GM11168 (cell line): ENCODE results near the gene CCNE1.
"Not testable (repeated sequence)": the region's sequence is repeated elsewhere in the genome, so short reads cannot be mapped to it uniquely, and the experiment has no call there.

ENCODE experiments used
- in situ Hi-C: fragments of 300-500 bp; cut with MboI; formaldehyde crosslinking; loops from one replicate; pipeline ENCODE4 v1.12.0; 2022; ENCODE audit warnings: low sequenced_read_pairs; ENCODE audit not compliant: unreplicated experiment

CCNE1 gene

GRCh38 chr19:29785955-29786589 lies 25.7 kb upstream of the CCNE1 start:
- in situ Hi-C loops, result no loop called here

GRCh38 chr19:29787281-29787680 lies 24.5 kb upstream of the CCNE1 start:
- in situ Hi-C loops, result no loop called here

- in situ Hi-C loops, result no loop called here
Observed at GRCh38 chr19:29789007-29789406, 22.8 kb upstream of the CCNE1 start.

- in situ Hi-C loops, result no loop called here
Observed at GRCh38 chr19:29793116-29793727, 18.6 kb upstream of the CCNE1 start.

GRCh38 chr19:29794490-29794889 lies 17.3 kb upstream of the CCNE1 start:
- in situ Hi-C loops, result not testable (repeated sequence)

GRCh38 chr19:29795461-29796172 lies 16.2 kb upstream of the CCNE1 start:
- in situ Hi-C loops, result no loop called here

- in situ Hi-C loops, result no loop called here
Observed at GRCh38 chr19:29796173-29796573, 15.6 kb upstream of the CCNE1 start.

- in situ Hi-C loops, result no loop called here
Observed at GRCh38 chr19:29798774-29799497, 12.9 kb upstream of the CCNE1 start.

GRCh38 chr19:29800100-29800825 lies 11.5 kb upstream of the CCNE1 start:
- in situ Hi-C loops, result no loop called here

- in situ Hi-C loops, result not testable (repeated sequence)
Observed at GRCh38 chr19:29803951-29804350, 7.8 kb upstream of the CCNE1 start.

- in situ Hi-C loops, result no loop called here
Observed at GRCh38 chr19:29804493-29804892, 7.3 kb upstream of the CCNE1 start.

- in situ Hi-C loops, result no loop called here
Observed at GRCh38 chr19:29805031-29805965, 6.5 kb upstream of the CCNE1 start.

GRCh38 chr19:29806098-29806866 lies 5.5 kb upstream of the CCNE1 start:
- in situ Hi-C loops, result no loop called here

- in situ Hi-C loops, result no loop called here
Observed at GRCh38 chr19:29807178-29807577, 4.6 kb upstream of the CCNE1 start.

GRCh38 chr19:29807870-29808405 lies 3.9 kb upstream of the CCNE1 start:
- in situ Hi-C loops, result no loop called here

- in situ Hi-C loops, result no loop called here
Observed at GRCh38 chr19:29809795-29810503, 1.8 kb upstream of the CCNE1 start.

- in situ Hi-C loops, result no loop called here
Observed at GRCh38 chr19:29810504-29810871, 1.3 kb upstream of the CCNE1 start.
